BLaER1 treated with 17β-estradiol and CSF1 and Interleukin-3, amounts not matched to agents 10 nM and 100 nM (cell line): ENCODE measurements around the gene GFAP.

Experiments
- H3K27ac ChIP-seq, 11 experiments: shearing (Covaris generic); formaldehyde crosslinking; 2 replicates each; pipeline ENCODE4 v1.8.1; 2022
- H3K27me3 ChIP-seq, 11 experiments: shearing (Covaris generic); formaldehyde crosslinking; 2 replicates each; pipeline ENCODE4 v1.8.1; 2022
- H3K36me3 ChIP-seq, 11 experiments: shearing (Covaris generic); formaldehyde crosslinking; 2 replicates each; pipeline ENCODE4 v1.8.1; 2022
- H3K4me1 ChIP-seq, 10 experiments: shearing (Covaris generic); formaldehyde crosslinking; 2 replicates each; pipeline ENCODE4 v1.8.1; 2022
- H3K4me2 ChIP-seq, 11 experiments: shearing (Covaris generic); formaldehyde crosslinking; 2 replicates each; pipeline ENCODE4 v1.8.1; 2022
- H3K4me3 ChIP-seq, 10 experiments: shearing (Covaris generic); formaldehyde crosslinking; 2 replicates each; pipeline ENCODE4 v1.8.1; 2022
- H3K9ac ChIP-seq, 11 experiments: shearing (Covaris generic); formaldehyde crosslinking; 2 replicates each; pipeline ENCODE4 v1.8.1; 2022
- H3K9me3 ChIP-seq, 11 experiments: shearing (Covaris generic); formaldehyde crosslinking; replicated peaks in 1 of 11; 2 replicates each; pipeline ENCODE4 v1.8.1; 2022
- H4K20me1 ChIP-seq, 11 experiments: shearing (Covaris generic); formaldehyde crosslinking; 2 replicates each; pipeline ENCODE4 v1.8.1; 2022
- Cebpa-rat ChIP-seq, 11 experiments: shearing (Covaris generic); IDR thresholded peaks; 2 replicates each; pipeline ENCODE4 v1.8.1; 2022

GFAP gene

GRCh38 chr17:44920565-44920940 lies 5.3 kb upstream of the GFAP start:
- H3K4me3 ChIP-seq, result no peak overlapping the region
- H4K20me1 ChIP-seq, result peaks cover 0 to 19% (median 0%) of the 10 kb centered on the region in 11 experiments; a peak in 4 of 22 replicates
- H3K9me3 ChIP-seq, result no peaks in the 10 kb centered on the region
- peaks cover 0 to 12% (median 0%) of the 10 kb centered on the region in 11 experiments; a peak in 4 of 22 replicates for H3K27me3 ChIP-seq
- H3K4me1 ChIP-seq, result peaks cover 15 to 41% (median 32%) of the 10 kb centered on the region in 10 experiments
- H3K9ac ChIP-seq, result peak overlapping the region in 4 of 11 experiments; percentile 10 to 38 (median 30); a peak in 3 of 22 replicates
- H3K36me3 ChIP-seq, result peaks cover 0 to 14% (median 2%) of the 10 kb centered on the region in 11 experiments; a peak in 9 of 22 replicates
- H3K4me2 ChIP-seq, result peak overlapping the region; percentile 14 to 80 (median 73); a peak in 20 of 22 replicates
- TF ChIP-seq Cebpa-rat (IDR thresholded peaks at IDR 0.05), result no peak
- no peak overlapping the region for H3K27ac ChIP-seq

DNA sequence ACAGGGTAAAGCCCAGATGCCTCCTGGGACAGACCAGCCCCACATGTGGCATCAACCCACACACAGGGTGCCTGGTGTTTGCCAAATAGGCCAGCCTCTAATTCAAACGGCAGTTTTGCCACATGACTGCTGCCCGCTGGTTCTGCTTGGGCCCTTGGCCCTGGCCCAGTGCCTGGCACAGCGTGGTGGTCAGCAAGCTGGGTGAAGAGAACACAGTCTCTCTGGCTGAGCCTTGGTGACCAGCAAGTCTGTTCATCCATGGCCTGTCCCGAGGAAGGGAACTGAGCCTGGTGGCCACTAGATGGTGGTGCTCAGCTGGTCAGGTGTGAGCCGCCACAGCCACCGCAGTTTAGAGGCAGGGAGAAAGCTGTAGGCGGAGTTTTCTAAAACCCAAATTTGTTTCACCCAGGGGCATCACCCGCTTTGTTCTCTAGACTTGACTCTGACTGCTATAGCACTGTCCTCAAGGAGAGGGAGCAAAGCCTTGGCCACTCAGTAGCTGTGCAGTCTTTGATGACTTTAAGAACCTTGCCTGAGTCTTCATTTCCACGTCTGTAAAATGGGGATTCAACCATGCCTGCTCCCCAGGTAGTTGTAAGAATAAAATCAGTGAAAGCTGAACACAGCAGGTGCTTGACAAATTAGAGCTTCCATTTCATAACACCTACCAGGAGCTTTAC lies 4.7 kb upstream of the GFAP start:
- H3K27me3 ChIP-seq, result peaks cover 0 to 12% (median 0%) of the 10 kb centered on the region in 11 experiments; a peak in 4 of 22 replicates
- H3K36me3 ChIP-seq, result peaks cover 0 to 10% (median 0%) of the 10 kb centered on the region in 11 experiments; a peak in 2 of 22 replicates
- TF ChIP-seq Cebpa-rat (IDR thresholded peaks at IDR 0.05), result no peak
- no peaks in the 10 kb centered on the region for H3K9me3 ChIP-seq
- H3K9ac ChIP-seq, result peak overlapping the region in 4 of 11 experiments; percentile 10 to 49 (median 28); a peak in 5 of 22 replicates
- H3K4me2 ChIP-seq, result peak overlapping the region; percentile 14 to 80 (median 73); a peak in 20 of 22 replicates
- H3K27ac ChIP-seq, result no peak overlapping the region
- peaks cover 0 to 18% (median 0%) of the 10 kb centered on the region in 11 experiments; a peak in 4 of 22 replicates for H4K20me1 ChIP-seq
- no peak overlapping the region for H3K4me3 ChIP-seq
- peaks cover 19 to 41% (median 32%) of the 10 kb centered on the region in 10 experiments for H3K4me1 ChIP-seq

GRCh38 chr17:44919411-44919810 lies 4.1 kb upstream of the GFAP start:
- Histone ChIP-seq H3K4me2 (peak overlapping the region in 7 of 11 experiments; percentile 47 to 80 (median 78); a peak in 11 of 22 replicates), H3K27me3 (peaks cover 0 to 13% (median under 1%) of the 10 kb centered on the region in 11 experiments; a peak in 7 of 22 replicates), H4K20me1 (peaks cover 0 to 18% (median 0%) of the 10 kb centered on the region in 11 experiments; a peak in 5 of 22 replicates), H3K4me3 (no peak overlapping the region), H3K9ac (peak overlapping the region in 4 of 11 experiments; percentile 0 to 49 (median 28); a peak in 3 of 22 replicates), H3K9me3 (no peaks in the 10 kb centered on the region), H3K36me3 (peaks cover 0 to 4% (median 0%) of the 10 kb centered on the region in 11 experiments; a peak in 1 of 22 replicates), H3K4me1 (peaks cover 19 to 42% (median 33%) of the 10 kb centered on the region in 10 experiments), H3K27ac (no peak overlapping the region)
- no peak for TF ChIP-seq Cebpa-rat (IDR thresholded peaks at IDR 0.05)

DNA sequence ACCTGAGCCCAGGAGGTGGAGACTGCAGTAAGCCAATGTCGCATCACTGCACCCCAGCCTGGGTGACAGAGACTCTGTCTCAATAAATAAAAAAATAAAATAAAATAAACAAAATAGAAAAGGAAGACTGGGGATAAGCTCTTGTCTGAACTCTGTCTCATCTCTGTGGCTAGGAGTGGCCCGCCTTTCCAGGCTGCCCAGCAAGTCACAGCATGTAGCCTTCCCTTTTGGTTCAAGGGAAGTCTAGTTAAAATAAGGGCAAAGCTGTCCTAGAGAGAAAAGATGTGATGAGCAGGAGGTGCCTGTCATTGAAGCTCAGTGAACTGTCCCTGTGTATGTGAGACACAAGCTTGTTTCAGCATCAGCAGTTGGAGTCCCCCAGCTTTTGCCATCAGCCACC lies 2.7 kb upstream of the GFAP start:
- H4K20me1 ChIP-seq, result peaks cover 0 to 7% (median 0%) of the 10 kb centered on the region in 11 experiments; a peak in 3 of 22 replicates
- no peak overlapping the region for H3K27ac ChIP-seq
- no peak overlapping the region for H3K4me2 ChIP-seq
- H3K36me3 ChIP-seq, result no peaks in the 10 kb centered on the region
- TF ChIP-seq Cebpa-rat (IDR thresholded peaks at IDR 0.05), result no peak
- H3K9me3 ChIP-seq, result no peaks in the 10 kb centered on the region
- peak overlapping the region in 2 of 11 experiments; percentile 16 to 32; a peak in 3 of 22 replicates for H3K9ac ChIP-seq
- H3K4me3 ChIP-seq, result no peak overlapping the region
- H3K4me1 ChIP-seq, result peaks cover 19 to 47% (median 34%) of the 10 kb centered on the region in 10 experiments
- H3K27me3 ChIP-seq, result peaks cover 7 to 25% (median 13%) of the 10 kb centered on the region in 11 experiments; a peak in 19 of 22 replicates

GRCh38 chr17:44917456-44917855 lies 2.2 kb upstream of the GFAP start:
- Histone ChIP-seq H3K27me3 (peaks cover 12 to 31% (median 18%) of the 10 kb centered on the region in 11 experiments), H3K27ac (no peak overlapping the region), H3K36me3 (no peaks in the 10 kb centered on the region), H4K20me1 (peaks cover 0 to 8% (median 0%) of the 10 kb centered on the region in 11 experiments; a peak in 3 of 22 replicates), H3K9ac (no peak overlapping the region; a peak in 1 of 22 replicates), H3K9me3 (no peaks in the 10 kb centered on the region), H3K4me1 (peaks cover 19 to 47% (median 34%) of the 10 kb centered on the region in 10 experiments), H3K4me3 (no peak overlapping the region), H3K4me2 (no peak overlapping the region)
- TF ChIP-seq Cebpa-rat (IDR thresholded peaks at IDR 0.05), result no peak

GRCh38 chr17:44916781-44917241 lies 1.5 kb upstream of the GFAP start:
- Histone ChIP-seq H3K27ac (no peak overlapping the region), H3K4me3 (no peak overlapping the region), H3K36me3 (no peaks in the 10 kb centered on the region), H4K20me1 (peaks cover 0 to 15% (median 0%) of the 10 kb centered on the region in 11 experiments; a peak in 3 of 22 replicates), H3K4me1 (peaks cover 19 to 44% (median 30%) of the 10 kb centered on the region in 10 experiments), H3K9ac (no peak overlapping the region), H3K4me2 (no peak overlapping the region), H3K27me3 (peaks cover 19 to 37% (median 25%) of the 10 kb centered on the region in 11 experiments), H3K9me3 (no peaks in the 10 kb centered on the region)
- TF ChIP-seq Cebpa-rat (IDR thresholded peaks at IDR 0.05), result no peak

DNA sequence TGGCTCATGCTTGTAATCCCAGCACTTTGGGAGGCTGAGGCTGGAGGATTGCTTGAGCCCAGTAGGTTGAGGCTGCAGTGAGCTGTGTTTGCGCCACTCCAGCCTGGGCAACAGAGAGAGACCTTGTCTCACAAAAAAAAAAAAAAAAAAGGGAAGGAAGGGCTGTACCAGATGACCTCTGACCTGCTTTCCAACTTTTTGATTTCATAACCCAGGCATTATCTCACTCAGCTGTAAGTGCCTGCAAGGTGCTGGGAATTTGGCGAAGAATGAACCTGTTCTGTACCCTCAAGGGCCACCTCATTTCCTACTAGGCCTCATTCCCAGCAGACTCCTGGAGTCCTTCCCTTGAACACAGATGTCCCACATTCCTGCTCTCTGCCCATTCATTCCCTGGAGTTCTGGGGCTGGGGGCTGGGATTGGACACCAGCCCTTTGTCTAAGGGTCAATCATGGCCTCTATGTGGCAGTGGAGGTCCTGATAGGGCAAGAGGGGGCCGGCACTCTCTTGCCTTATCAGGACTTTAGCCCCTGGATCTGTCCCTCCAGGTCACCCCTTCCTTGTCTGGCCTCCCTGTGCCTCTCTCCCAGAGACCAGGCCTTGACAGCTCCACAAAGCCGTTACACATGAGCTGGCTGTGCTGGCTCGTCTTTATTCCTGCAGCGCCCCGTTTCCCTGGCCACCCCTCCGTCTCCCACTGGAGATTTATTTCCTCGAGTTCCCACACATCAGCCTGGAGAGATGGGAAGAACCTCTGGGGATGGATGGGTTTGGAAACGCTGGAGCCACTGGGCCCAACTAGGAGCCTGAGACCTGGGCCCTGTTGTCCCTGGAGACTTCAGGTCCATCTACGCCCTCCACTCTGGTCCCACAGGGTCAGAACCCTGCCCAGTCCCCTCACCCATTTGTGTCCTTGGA lies 821 bp upstream of the GFAP start:
- Histone ChIP-seq H3K36me3 (no peaks in the 10 kb centered on the region), H3K27ac (no peak overlapping the region), H3K27me3 (peaks cover 26 to 40% (median 32%) of the 10 kb centered on the region in 11 experiments), H3K4me2 (peak overlapping the region in 3 of 11 experiments; percentile 24 to 47 (median 36); a peak in 5 of 22 replicates), H4K20me1 (peaks cover 0 to 21% (median 0%) of the 10 kb centered on the region in 11 experiments; a peak in 3 of 22 replicates), H3K4me3 (no peak overlapping the region), H3K9ac (no peak overlapping the region), H3K9me3 (no peaks in the 10 kb centered on the region), H3K4me1 (peaks cover 18 to 44% (median 29%) of the 10 kb centered on the region in 10 experiments)
- no peak for TF ChIP-seq Cebpa-rat (IDR thresholded peaks at IDR 0.05)

- Histone ChIP-seq H3K4me1 (peaks cover 14 to 44% (median 24%) of the 10 kb centered on the region in 10 experiments), H3K9me3 (no peaks in the 10 kb centered on the region), H4K20me1 (peaks cover 0 to 31% (median 0%) of the 10 kb centered on the region in 11 experiments; a peak in 3 of 22 replicates), H3K27me3 (peaks cover 29 to 49% (median 39%) of the 10 kb centered on the region in 11 experiments), H3K36me3 (no peaks in the 10 kb centered on the region), H3K27ac (no peak overlapping the region), H3K4me3 (no peak overlapping the region), H3K9ac (no peak overlapping the region), H3K4me2 (no peak overlapping the region)
- no peak for TF ChIP-seq Cebpa-rat (IDR thresholded peaks at IDR 0.05)
Measured at GRCh38 chr17:44914698-44915271, 515 bp downstream of the GFAP start.
